ENCODE results near the gene ABCC1. TPM values are rescaled to one million over a fixed set of nuclear protein-coding genes. Genes with fewer than 3 reads are reported as not detected.

Gene ABCC1
- total RNA-seq, 1 donor from 2014 or later, result 18.1 TPM

DNA sequence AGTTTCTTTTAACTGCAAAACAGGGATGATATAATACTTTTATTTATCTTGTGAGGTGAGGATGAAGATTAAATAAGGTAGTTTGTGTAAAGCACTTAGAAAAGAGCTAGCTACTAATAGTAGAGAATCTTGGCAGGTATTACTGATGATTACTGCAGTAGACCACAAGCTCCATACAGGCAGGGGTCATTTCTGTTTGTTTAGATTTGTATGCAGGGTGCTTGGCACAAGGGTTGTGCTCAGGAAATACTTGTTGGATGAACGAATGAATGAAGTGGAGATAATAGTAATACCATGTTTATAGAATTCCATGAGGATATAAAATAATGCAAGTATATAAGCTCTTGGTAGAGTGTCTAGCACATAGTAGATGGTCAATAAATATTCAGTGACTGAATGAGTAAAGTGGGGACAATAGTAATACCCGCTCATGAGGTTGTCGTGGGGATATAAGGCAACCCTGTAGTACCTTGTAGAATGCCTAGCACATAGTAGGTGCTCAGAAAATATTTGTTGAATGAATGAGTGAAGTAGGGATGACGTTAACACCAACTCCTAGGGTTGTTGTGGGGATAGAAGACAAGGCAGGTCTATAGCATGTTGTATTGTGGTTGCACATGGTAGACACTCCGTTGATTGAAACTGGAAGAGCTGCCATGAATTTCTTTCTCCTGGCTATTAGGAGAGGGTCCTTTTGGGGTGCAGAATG lies 83.0 kb downstream of the ABCC1 start:
- TF ChIP-seq, protein P1, sequence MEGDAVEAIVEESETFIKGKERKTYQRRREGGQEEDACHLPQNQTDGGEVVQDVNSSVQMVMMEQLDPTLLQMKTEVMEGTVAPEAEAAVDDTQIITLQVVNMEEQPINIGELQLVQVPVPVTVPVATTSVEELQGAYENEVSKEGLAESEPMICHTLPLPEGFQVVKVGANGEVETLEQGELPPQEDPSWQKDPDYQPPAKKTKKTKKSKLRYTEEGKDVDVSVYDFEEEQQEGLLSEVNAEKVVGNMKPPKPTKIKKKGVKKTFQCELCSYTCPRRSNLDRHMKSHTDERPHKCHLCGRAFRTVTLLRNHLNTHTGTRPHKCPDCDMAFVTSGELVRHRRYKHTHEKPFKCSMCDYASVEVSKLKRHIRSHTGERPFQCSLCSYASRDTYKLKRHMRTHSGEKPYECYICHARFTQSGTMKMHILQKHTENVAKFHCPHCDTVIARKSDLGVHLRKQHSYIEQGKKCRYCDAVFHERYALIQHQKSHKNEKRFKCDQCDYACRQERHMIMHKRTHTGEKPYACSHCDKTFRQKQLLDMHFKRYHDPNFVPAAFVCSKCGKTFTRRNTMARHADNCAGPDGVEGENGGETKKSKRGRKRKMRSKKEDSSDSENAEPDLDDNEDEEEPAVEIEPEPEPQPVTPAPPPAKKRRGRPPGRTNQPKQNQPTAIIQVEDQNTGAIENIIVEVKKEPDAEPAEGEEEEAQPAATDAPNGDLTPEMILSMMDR (conservative IDR thresholded peaks at IDR 0.05; ENCODE audit: low read depth, low read length), result no peak

DNA sequence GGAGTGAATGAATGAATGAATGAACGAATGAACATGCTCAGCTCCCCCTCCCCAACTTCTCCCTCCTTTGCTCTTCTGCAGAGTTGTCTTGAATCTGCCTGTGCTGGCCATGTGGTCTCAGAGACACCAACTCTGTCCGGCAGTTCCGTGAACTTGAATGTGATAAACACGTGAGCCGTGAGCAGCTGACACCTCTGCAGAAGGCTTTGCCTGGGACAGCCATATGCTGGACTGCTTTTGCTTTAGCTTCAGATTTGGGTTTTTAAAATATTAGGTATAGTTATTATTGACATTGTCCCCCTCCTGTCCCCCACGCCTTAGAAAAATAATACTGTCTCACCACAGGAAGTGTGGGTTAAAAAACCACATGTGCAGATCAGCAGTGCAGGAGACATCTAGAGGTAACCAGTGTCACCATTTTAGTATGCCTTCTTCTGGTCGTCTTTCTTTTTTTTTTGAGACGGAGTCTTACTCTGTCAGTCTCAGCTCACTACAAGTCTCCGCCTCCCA lies 83.8 kb downstream of the ABCC1 start:
- DNase-seq (ENCODE audit: low read depth), result no peak
- no peak overlapping the region for H3K4me3 ChIP-seq (ENCODE audit: low read depth, low read length)
- TF ChIP-seq, protein P1 (conservative IDR thresholded peaks at IDR 0.05; ENCODE audit: low read depth, low read length), result no peak

More for the DNA sequence above, 83.0 kb downstream of the ABCC1 start:
- DNase-seq (ENCODE audit: low read depth), result no peak
- H3K4me3 ChIP-seq (ENCODE audit: low read depth, low read length), result no peak overlapping the region

DNA sequence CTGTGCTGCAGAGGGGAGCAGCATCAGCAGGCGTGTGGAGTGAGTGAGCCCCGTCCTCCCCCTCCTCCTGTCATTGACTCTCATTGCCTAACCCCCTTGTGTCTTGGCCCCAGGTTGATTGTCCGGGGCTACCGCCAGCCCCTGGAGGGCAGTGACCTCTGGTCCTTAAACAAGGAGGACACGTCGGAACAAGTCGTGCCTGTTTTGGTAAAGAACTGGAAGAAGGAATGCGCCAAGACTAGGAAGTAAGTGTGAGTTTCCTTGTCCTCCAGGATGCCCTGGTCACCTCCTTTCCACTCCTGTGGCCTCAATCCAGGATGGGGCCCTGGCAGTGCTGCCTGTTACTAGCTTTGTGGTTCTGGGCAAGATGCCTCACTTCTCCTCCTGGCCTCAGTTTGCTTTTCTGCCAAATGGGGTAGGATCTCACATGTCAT lies 87.0 kb downstream of the ABCC1 start:
- TF ChIP-seq, protein P1 (conservative IDR thresholded peaks at IDR 0.05; ENCODE audit: low read depth, low read length), result no peak
- no peak for DNase-seq (ENCODE audit: low read depth)
- H3K4me3 ChIP-seq (ENCODE audit: low read depth, low read length), result no peak overlapping the region

DNA sequence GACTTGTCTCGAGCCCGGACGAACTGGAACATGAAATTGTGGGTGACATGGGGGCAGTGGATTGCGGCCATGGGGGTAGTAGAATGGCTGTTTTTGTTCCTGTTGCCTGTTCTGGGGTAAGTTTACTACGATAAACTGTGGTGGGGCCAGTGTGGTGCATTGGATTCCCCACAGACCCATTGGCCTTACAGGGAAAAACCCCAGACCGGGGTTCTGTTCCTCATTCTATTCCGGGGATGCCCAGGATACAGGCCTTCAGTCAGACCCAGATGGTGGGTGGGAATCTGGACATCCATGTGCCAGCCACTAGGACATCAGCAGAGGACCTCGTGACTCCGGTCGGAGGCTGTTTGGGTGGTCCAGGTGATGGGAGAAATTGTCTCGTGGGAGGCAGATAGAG lies 88.1 kb downstream of the ABCC1 start:
- DNase-seq (ENCODE audit: low read depth), result no peak
- H3K4me3 ChIP-seq (ENCODE audit: low read depth, low read length), result no peak overlapping the region
- TF ChIP-seq, protein P1 (conservative IDR thresholded peaks at IDR 0.05; ENCODE audit: low read depth, low read length), result no peak

DNA sequence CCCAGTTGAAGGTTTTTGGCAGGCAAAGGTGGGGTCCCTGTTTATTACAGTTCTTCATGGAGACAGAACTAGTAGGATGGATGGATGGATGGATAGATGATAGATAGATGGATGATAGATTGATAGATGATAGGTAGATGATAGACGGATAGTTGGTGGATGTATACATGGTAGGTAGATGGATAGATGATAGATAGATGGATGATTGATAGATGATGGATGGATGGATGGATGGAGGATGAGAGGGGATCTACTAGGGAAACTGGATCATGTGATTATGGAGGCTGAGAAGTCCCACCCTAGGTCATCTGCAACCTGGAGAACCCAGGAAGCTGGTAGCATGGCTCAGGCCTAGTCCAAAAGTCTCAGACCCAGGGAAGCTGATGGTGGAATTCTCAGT lies 88.6 kb downstream of the ABCC1 start:
- TF ChIP-seq, protein P1 (conservative IDR thresholded peaks at IDR 0.05; ENCODE audit: low read depth, low read length), result no peak
- no peak for DNase-seq (ENCODE audit: low read depth)
- no peak overlapping the region for H3K4me3 ChIP-seq (ENCODE audit: low read depth, low read length)

DNA sequence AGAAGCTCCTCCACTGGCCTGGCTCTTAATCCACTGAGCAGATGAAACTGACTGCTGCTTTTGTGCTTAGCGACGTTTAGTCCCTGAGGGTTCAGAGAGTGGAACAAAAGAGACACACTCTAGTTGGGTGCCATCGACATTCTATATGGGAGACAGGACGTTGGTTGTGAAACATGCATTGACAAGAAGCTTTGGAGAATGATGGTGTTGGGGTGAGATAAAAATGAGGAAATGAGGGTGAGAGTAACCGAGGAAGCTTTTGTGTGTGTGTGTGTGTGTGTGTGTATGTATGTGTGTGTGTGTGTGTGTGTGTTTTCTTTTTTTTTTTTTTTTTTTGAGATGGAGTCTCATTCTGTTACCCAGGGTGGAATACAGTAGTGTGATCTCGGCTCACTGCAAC lies 89.5 kb downstream of the ABCC1 start:
- TF ChIP-seq, protein P1 (conservative IDR thresholded peaks at IDR 0.05; ENCODE audit: low read depth, low read length), result no peak
- no peak overlapping the region for H3K4me3 ChIP-seq (ENCODE audit: low read depth, low read length)
- DNase-seq (ENCODE audit: low read depth), result no peak

Measured in epithelial cell of proximal tubule (primary cell).